Measurements from ENCODE around the gene USF3.

Gene USF3

GRCh38 chr3:113601240-113601639, 95.2 kb downstream of the USF3 start:
- no peak for DNase-seq

GRCh38 chr3:113600418-113601182, 95.8 kb downstream of the USF3 start:
- no peak for DNase-seq

All from CD4-positive, alpha-beta T cell treated with Interleukin-6 for 4 hours (primary cell).